ENCODE results near the gene ADAMTS12. TPM values are rescaled to one million over a fixed set of nuclear protein-coding genes. Genes with fewer than 3 reads are reported as not detected.
A peak's percentile ranks its signal among the peaks of the same experiment; 100 is the strongest.

ADAMTS12 gene
- total and polyA plus RNA-seq, 2 donors (not counting 1 experiment from before 2014, with no cell fraction given), result 10.7 to 44.8 TPM

GRCh38 chr5:33894566-33894965 lies 2.8 kb upstream of the ADAMTS12 start:
- Histone ChIP-seq H3K4me2 (ENCODE audit: extremely low read depth, insufficient read depth, low read length) (no peak overlapping the region), H3K27ac (ENCODE audit: insufficient read depth, low read length) (no peak overlapping the region), H3K4me1 (ENCODE audit: control insufficient read depth, extremely low read depth, insufficient read depth, low read length) (peaks cover 6% of the 10 kb centered on the region), H3K9ac (ENCODE audit: insufficient read depth, low read length) (no peak overlapping the region), H3K79me2 (ENCODE audit: control insufficient read depth, insufficient read depth, low read length) (peaks cover 15% of the 10 kb centered on the region), H3K36me3 (ENCODE audit: control insufficient read depth, insufficient read depth, low read length) (no peaks in the 10 kb centered on the region), H4K20me1 (ENCODE audit: control insufficient read depth, extremely low read depth, insufficient read depth, low read length) (no peaks in the 10 kb centered on the region), H3K27me3 (ENCODE audit: control insufficient read depth, insufficient read depth, low read length) (no peaks in the 10 kb centered on the region), H2AFZ (ENCODE audit: low read length) (no peak overlapping the region), H3K9me3 (ENCODE audit: control insufficient read depth, insufficient read depth, low read depth, low read length) (no peaks in the 10 kb centered on the region), H3K4me3 (replicated peaks in 1 of 4; ENCODE audit: control extremely low read depth in 1 of 4, insufficient read depth in 1 of 4, low read depth in 3 of 4, low read length in 4 of 4) (no peak overlapping the region)
- TF ChIP-seq EZH2 (IDR thresholded peaks at IDR 0.05; ENCODE audit: low read length, missing control alignments) (no peak), CTCF (conservative IDR thresholded peaks at IDR 0.05 in 1 of 2, IDR thresholded peaks at IDR 0.05 in 1 of 2; ENCODE audit: low read depth in 1 of 2, low read length in 2 of 2) (no peak)
- peak in 1 of 2 donors; percentile 89 for DNase-seq (ENCODE audit: low read depth in 2 of 2)

GRCh38 chr5:33892620-33893137 lies 889 bp upstream of the ADAMTS12 start:
- Histone ChIP-seq H3K4me1 (ENCODE audit: control insufficient read depth, extremely low read depth, insufficient read depth, low read length) (peaks cover 11% of the 10 kb centered on the region), H3K36me3 (ENCODE audit: control insufficient read depth, insufficient read depth, low read length) (no peaks in the 10 kb centered on the region), H2AFZ (ENCODE audit: low read length) (no peak overlapping the region), H3K27ac (ENCODE audit: insufficient read depth, low read length) (peak overlapping the region; percentile 74), H3K9me3 (ENCODE audit: control insufficient read depth, insufficient read depth, low read depth, low read length) (no peaks in the 10 kb centered on the region), H3K9ac (ENCODE audit: insufficient read depth, low read length) (no peak overlapping the region), H3K27me3 (ENCODE audit: control insufficient read depth, insufficient read depth, low read length) (no peaks in the 10 kb centered on the region), H3K4me3 (replicated peaks in 1 of 4; ENCODE audit: control extremely low read depth in 1 of 4, insufficient read depth in 1 of 4, low read depth in 3 of 4, low read length in 4 of 4) (peak overlapping the region; percentile 44 to 67 (median 46)), H3K4me2 (ENCODE audit: extremely low read depth, insufficient read depth, low read length) (peak overlapping the region; percentile 87), H3K79me2 (ENCODE audit: control insufficient read depth, insufficient read depth, low read length) (peaks cover 22% of the 10 kb centered on the region), H4K20me1 (ENCODE audit: control insufficient read depth, extremely low read depth, insufficient read depth, low read length) (no peaks in the 10 kb centered on the region)
- TF ChIP-seq CTCF (conservative IDR thresholded peaks at IDR 0.05 in 1 of 2, IDR thresholded peaks at IDR 0.05 in 1 of 2; ENCODE audit: low read depth in 1 of 2, low read length in 2 of 2) (no peak), EZH2 (IDR thresholded peaks at IDR 0.05; ENCODE audit: low read length, missing control alignments) (no peak)
- peak; percentile 91 to 99 for DNase-seq (ENCODE audit: low read depth in 2 of 2)

- Histone ChIP-seq H4K20me1 (ENCODE audit: control insufficient read depth, extremely low read depth, insufficient read depth, low read length) (no peaks in the 10 kb centered on the region), H3K9ac (ENCODE audit: insufficient read depth, low read length) (peak overlapping the region; percentile 47), H3K27ac (ENCODE audit: insufficient read depth, low read length) (peak overlapping the region; percentile 54), H3K9me3 (ENCODE audit: control insufficient read depth, insufficient read depth, low read depth, low read length) (no peaks in the 10 kb centered on the region), H3K79me2 (ENCODE audit: control insufficient read depth, insufficient read depth, low read length) (peaks cover 30% of the 10 kb centered on the region), H3K36me3 (ENCODE audit: control insufficient read depth, insufficient read depth, low read length) (no peaks in the 10 kb centered on the region), H3K4me1 (ENCODE audit: control insufficient read depth, extremely low read depth, insufficient read depth, low read length) (peaks cover 11% of the 10 kb centered on the region), H3K4me3 (replicated peaks in 1 of 4; ENCODE audit: control extremely low read depth in 1 of 4, insufficient read depth in 1 of 4, low read depth in 3 of 4, low read length in 4 of 4) (peak overlapping the region; percentile 59 to 85 (median 72)), H3K4me2 (ENCODE audit: extremely low read depth, insufficient read depth, low read length) (peak overlapping the region; percentile 82), H2AFZ (ENCODE audit: low read length) (peak overlapping the region; percentile 26), H3K27me3 (ENCODE audit: control insufficient read depth, insufficient read depth, low read length) (no peaks in the 10 kb centered on the region)
- no peak for DNase-seq (ENCODE audit: low read depth in 2 of 2)
- no peak for TF ChIP-seq EZH2 (IDR thresholded peaks at IDR 0.05; ENCODE audit: low read length, missing control alignments)
Observed at GRCh38 chr5:33891446-33891787, 373 bp downstream of the ADAMTS12 start.
